ENCODE measurements around the gene SLC12A5. TPM values are rescaled to one million over a fixed set of nuclear protein-coding genes. Genes with fewer than 3 reads are reported as not detected.

The SLC12A5 gene
- polyA plus RNA-seq, 3 donors, result not detected

- H3K4me1 Mint-ChIP-seq, result no peaks in the 10 kb centered on the region
- no peak overlapping the region for H3K4me2 ChIP-seq (replicated peaks; ENCODE audit: extremely low read depth, low read length, poor library complexity, severe bottlenecking)
Observed at GRCh38 chr20:46031701-46032254, 2.8 kb downstream of the SLC12A5 start.

DNA sequence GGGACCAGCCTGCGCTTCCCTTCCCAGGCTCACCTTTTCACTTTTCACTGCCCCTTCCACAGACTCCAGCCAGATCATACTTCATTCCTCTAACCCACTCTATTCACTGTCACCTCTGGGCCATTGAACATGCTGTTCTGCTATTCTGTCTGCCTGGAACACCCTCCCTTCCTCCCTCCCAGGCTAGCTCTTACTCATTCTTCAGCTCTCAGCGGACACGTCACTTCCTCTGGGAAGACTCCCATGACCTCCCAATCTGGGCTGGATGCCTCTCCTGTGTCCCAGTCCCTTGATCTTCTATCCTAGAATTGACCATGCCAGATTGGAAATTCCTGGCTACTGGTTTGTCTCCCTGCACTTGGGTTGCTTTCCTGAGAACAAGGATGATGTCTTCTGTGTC is 5.0 kb downstream of the SLC12A5 start:
- Histone ChIP-seq H3K36me3 (replicated peaks in 1 of 2; ENCODE audit: control insufficient read depth in 1 of 2, insufficient read depth in 2 of 2, low read length in 2 of 2) (no peaks in the 10 kb centered on the region), H3K27ac (ENCODE audit: low read depth in 1 of 2, low read length in 2 of 2) (no peak overlapping the region), H3K79me2 (ENCODE audit: insufficient read depth, low read length) (no peaks in the 10 kb centered on the region), H3K9ac (ENCODE audit: insufficient read depth, low read length, poor library complexity, severe bottlenecking) (no peak overlapping the region), H2AFZ (ENCODE audit: insufficient read depth, low read depth, low read length, poor library complexity, severe bottlenecking) (no peak overlapping the region), H3K4me1 (ENCODE audit: control insufficient read depth in 1 of 2, insufficient read depth in 2 of 2, low read length in 2 of 2) (no peaks in the 10 kb centered on the region), H3K27me3 (ENCODE audit: control insufficient read depth in 2 of 2, insufficient read depth in 2 of 2, low read length in 2 of 2) (peaks cover 49 to 56% of the 10 kb centered on the region in 2 donors), H3K4me3 (replicated peaks in 1 of 3; ENCODE audit: low read depth in 2 of 3, low read length in 3 of 3) (no peak overlapping the region), H4K20me1 (ENCODE audit: insufficient read depth, low read length) (no peaks in the 10 kb centered on the region), H3K4me2 (replicated peaks; ENCODE audit: extremely low read depth, low read length, poor library complexity, severe bottlenecking) (no peak overlapping the region), H3K9me3 (replicated peaks in 1 of 2; ENCODE audit: control insufficient read depth in 1 of 2, insufficient read depth in 1 of 2, low read length in 2 of 2) (peaks cover 0 to 12% of the 10 kb centered on the region in 2 donors)
- no peak overlapping the region for H3K27ac Mint-ChIP-seq
- peaks cover 0 to 20% (median 4%) of the 10 kb centered on the region in 7 donors for H3K9me3 Mint-ChIP-seq
- TF ChIP-seq CTCF (IDR thresholded peaks at IDR 0.05), result no peak
- H3K4me3 Mint-ChIP-seq, result peak overlapping the region in 1 of 2 donors; percentile 41
- 65% methylated on average over 3 of the region's 3 CpGs for WGBS (ENCODE audit: insufficient coverage)
- no peaks in the 10 kb centered on the region for H3K4me1 Mint-ChIP-seq
- peaks cover 58 to 66% (median 63%) of the 10 kb centered on the region in 3 donors for H3K27me3 Mint-ChIP-seq (ENCODE audit: low read depth in 3 of 3)
- intact Hi-C loops (cut with micrococcal nuclease), result no loop called here
- H3K36me3 Mint-ChIP-seq, result peaks cover 1 to 3% of the 10 kb centered on the region in 2 donors
- no peak for DNase-seq

More at GRCh38 chr20:46031701-46032254, 2.8 kb downstream of the SLC12A5 start:
- Mint-ChIP-seq H3K27me3 (ENCODE audit: low read depth in 3 of 3) (peaks cover 73 to 80% (median 74%) of the 10 kb centered on the region in 3 donors), H3K27ac (no peak overlapping the region), H3K9me3 (peaks cover 0 to 23% (median 5%) of the 10 kb centered on the region in 7 donors), H3K4me3 (peak overlapping the region in 1 of 2 donors; percentile 26), H3K36me3 (peaks cover 1 to 3% of the 10 kb centered on the region in 2 donors)
- H3K27me3 ChIP-seq (ENCODE audit: control insufficient read depth in 2 of 2, insufficient read depth in 2 of 2, low read length in 2 of 2), result peaks cover 67 to 78% of the 10 kb centered on the region in 2 donors
- H3K9me3 ChIP-seq (replicated peaks in 1 of 2; ENCODE audit: control insufficient read depth in 1 of 2, insufficient read depth in 1 of 2, low read length in 2 of 2), result peaks cover 0 to 12% of the 10 kb centered on the region in 2 donors
- 1% methylated on average over 55 of the region's 55 CpGs for WGBS (ENCODE audit: insufficient coverage)
- no peak overlapping the region for H3K9ac ChIP-seq (ENCODE audit: insufficient read depth, low read length, poor library complexity, severe bottlenecking)
- H3K4me3 ChIP-seq (replicated peaks in 1 of 3; ENCODE audit: low read depth in 2 of 3, low read length in 3 of 3), result no peak overlapping the region
- no peak for DNase-seq
- H3K4me1 ChIP-seq (ENCODE audit: control insufficient read depth in 1 of 2, insufficient read depth in 2 of 2, low read length in 2 of 2), result no peaks in the 10 kb centered on the region
- H2AFZ ChIP-seq (ENCODE audit: insufficient read depth, low read depth, low read length, poor library complexity, severe bottlenecking), result no peak overlapping the region
- H4K20me1 ChIP-seq (ENCODE audit: insufficient read depth, low read length), result no peaks in the 10 kb centered on the region
- no peak overlapping the region for H3K27ac ChIP-seq (ENCODE audit: low read depth in 1 of 2, low read length in 2 of 2)
- H3K79me2 ChIP-seq (ENCODE audit: insufficient read depth, low read length), result no peaks in the 10 kb centered on the region
- intact Hi-C loops (cut with micrococcal nuclease), result no loop called here
- no peaks in the 10 kb centered on the region for H3K36me3 ChIP-seq (replicated peaks in 1 of 2; ENCODE audit: control insufficient read depth in 1 of 2, insufficient read depth in 2 of 2, low read length in 2 of 2)
- no peak for TF ChIP-seq CTCF (IDR thresholded peaks at IDR 0.05)

Measured in CD14-positive monocyte (primary cell).